Amygdala (tissue), 56 donors: Measurements from ENCODE around the gene HSPB7.
"Not testable (repeated sequence)": the region's sequence is repeated elsewhere in the genome, so short reads cannot be mapped to it uniquely, and the experiment has no call there.

Source experiments
- DNase-seq, 56 donors: peaks; one replicate each; lab custom pipeline; 2025; lab: John Stamatoyannopoulos, UW

Gene HSPB7

DNA sequence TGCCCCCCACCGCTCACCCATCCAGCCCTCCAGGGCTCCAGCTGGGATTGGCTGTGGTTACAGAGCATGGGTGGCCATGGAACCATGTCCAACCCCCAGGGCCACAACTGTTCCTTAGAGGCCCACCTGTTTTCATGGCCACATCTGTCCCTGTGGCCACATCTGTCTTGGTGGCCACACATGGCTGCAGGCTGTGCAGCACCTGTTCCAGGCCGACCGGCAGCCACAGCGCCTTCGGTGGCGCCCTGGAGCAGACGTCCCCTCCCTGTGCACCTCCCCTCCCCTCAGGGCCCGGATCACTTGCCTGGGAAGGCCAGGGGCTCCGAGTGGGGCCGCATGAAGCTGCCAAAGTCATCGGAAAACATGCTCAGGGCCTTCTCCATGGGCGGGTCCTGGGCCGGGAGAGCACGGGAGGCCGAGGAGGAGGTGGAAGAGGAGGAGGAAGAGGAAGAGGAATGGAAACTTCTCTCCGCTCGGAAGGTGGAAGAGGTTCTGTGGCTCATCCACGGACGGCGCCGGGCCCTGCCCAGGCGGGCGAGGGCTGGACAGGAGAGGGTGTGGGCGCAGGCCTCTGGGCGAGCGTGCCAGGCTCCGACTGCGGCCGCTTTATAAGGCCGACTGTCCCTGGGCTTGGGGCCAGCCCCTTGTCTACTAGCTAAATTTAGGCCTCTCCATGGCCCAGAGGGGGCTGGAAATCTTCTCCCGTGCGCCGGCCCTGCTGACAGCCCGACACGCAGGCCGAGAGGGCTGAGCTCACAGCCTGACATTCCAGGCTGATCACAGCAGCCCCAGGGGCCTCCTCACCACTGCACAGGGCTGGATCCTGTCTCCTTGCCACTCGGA lies at the start of gene HSPB7:
TSS of gene HSPB7 (minus strand) at position 583 of the 843 bp plus-strand sequence. CDS start at position 503, 80 bp downstream.
- DNase-seq: peak in 25 of 56 donors; percentile 1 to 70 (median 22)

DNA sequence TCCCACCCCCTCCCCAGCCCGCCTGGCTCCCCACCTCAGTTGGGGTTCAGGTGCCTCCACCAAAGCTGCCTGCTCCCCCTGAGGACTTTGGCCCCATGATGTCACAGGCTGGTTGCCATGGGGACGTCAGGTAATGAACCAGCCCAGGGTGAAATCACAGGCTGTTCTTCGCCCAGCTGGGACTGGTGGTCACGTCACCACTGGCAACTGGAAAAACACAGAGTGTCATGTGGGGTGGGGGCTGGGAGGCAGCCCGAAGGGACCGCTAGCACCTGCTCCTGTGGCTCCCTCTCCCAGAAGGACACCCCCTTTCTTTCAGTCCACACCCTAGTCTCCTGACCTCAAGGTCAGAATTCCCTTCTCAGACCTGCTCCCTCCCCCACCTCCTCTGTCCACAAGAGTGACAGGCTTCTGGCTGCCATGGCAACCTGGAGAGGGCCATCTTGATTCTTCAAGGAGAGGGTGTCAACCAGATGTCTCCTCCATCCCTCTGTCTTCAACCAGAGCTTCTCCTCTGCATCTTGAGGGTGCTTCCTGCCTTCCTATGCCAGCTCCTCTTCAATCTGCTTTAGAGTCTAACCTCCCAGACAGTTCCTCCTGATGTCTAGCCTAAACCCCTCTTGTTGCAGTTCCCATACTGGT lies 49.4 kb upstream of the HSPB7 start:
- DNase-seq: peak in 14 of 56 donors; percentile 15 to 72 (median 32)

DNA sequence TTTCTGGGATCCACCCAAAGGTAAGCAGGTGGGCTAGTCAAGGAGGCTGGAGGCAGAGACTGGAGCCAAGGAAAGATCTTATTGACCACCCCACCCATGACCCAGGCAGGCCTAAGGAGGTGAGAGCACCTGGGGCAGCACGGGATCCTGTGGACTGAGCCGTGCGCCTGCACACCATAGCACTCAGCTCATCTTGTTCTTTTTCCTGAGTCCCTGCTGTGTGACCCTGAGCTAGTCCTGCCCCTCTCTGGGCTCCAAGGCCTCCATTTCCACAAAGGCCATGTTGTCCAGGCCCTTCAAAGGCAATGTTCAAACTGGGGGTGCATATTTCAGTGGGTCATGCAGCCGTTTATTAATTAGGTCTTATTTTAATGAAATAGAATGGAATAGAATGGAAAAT lies 48.4 kb upstream of the HSPB7 start:
- DNase-seq: no peak

DNA sequence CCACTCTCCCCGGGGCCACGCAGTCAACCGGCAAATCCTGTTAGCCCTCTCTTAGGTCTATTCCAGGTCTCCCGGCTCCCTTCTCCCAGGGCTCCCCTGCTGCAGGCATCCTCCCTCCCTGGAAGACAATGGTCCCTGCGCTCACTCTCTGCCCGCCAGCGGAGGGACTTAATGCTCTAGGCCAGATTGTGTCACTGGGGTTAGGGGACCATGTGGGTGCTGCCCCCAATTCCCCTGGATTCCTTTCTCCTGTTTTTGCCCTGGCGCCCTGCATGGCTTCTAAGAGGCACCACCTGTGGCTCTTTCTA lies 47.4 kb upstream of the HSPB7 start:
- DNase-seq: no peak

DNA sequence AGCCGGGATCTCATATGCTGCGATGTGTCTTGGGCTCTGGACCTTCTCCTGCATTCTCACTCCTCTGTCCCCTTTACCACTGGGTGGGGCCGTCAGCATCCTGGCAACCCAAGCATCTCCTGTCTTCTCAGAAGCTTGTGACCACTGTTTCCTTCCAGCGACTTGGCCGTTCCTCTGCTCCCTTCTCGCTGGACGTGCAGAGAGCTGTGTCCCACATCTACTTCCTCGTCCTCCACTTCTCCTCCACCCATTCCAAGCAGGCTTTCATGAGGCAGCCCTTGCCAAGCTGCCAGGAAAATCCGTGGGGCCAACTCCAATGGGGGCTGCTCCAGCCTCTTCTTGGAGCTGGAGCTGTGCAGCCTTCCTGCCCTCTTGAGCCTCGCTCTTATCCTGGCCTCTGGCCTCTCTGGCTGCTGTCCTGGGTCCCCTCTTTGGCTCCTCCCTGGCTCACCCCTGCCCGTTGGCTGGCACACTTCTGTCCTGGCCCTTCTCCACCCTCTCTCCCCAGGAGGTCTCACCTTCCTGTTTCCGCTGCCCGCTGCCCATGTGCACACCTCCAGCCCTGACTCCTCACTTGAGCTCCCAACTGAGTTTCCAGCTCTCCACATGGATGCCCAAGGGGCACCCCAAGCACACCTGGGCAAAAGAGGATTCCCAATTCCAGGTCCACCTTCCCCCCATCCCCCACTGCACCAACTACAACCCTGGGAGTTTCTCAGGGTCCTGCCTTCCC lies 46.9 kb upstream of the HSPB7 start:
- DNase-seq: peak in 14 of 56 donors; percentile 9 to 62 (median 25)

DNA sequence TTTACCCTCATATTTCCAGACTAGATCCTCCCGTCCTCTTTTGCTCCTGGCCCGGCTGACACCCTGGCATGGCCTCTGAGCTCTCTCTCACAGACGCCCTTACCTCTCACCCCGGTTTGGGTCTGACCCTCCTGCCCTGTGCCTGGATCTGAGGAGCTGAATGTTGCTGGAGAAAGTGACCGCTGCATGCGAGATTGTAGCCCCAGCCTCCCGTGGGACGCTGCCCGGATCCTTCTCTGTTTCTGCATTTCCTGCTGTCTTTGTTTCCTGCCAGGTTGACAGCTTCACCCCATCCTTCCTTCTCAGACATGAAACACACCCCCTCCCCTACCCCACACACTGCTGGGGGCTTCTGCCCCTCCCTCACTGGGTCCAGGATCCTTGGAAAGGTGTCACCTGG lies 46.1 kb upstream of the HSPB7 start:
- DNase-seq: no peak

DNA sequence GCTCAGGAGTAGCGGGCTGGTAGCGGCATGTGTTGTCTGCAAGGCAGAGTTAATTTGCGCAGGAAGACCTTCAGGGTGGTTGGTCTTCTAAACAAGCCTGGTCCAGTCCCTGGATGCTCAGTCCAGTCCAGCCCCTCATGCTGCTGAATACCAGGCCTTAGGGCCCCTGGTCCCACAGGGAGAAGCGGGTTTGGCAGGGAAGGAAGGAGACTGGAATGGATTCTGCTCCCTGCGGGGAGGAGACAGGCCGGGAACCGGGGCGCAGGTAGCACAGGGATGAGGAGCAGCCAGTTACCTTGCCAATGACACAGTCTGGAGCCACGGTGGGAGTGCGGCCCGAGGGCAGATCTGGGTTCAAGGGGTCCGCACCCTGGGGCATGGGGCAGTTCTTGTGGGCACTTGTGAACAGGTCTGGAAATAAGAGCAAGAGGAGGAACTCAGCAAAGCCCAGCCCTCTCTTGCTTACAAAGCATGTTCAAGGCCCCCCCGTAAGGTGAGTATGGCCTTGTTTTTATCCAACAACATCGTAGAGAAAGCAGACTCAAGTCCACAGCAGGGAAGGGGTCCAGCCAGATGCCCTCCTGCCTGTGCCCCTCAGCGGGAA lies 45.5 kb upstream of the HSPB7 start:
- DNase-seq: no peak

DNA sequence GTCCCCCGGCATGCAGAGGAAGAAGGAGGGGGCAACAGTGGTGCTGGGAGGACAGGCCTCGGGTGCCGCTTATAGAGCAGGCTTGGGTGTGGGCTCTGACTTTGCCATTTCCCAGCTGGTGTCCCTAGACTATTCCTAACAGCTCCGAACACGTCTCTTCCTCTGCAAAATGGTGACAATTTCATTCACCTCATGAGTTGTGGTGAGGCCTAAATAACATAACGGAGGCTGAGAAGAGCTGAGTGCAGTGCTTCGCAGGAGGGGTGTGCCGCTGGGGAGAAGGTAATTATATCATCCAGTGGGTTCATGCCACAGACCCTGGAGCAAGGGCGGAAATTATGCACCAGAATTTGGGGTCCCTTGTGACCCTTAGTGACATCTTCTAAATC lies 44.8 kb upstream of the HSPB7 start:
- DNase-seq: not testable (repeated sequence)

DNA sequence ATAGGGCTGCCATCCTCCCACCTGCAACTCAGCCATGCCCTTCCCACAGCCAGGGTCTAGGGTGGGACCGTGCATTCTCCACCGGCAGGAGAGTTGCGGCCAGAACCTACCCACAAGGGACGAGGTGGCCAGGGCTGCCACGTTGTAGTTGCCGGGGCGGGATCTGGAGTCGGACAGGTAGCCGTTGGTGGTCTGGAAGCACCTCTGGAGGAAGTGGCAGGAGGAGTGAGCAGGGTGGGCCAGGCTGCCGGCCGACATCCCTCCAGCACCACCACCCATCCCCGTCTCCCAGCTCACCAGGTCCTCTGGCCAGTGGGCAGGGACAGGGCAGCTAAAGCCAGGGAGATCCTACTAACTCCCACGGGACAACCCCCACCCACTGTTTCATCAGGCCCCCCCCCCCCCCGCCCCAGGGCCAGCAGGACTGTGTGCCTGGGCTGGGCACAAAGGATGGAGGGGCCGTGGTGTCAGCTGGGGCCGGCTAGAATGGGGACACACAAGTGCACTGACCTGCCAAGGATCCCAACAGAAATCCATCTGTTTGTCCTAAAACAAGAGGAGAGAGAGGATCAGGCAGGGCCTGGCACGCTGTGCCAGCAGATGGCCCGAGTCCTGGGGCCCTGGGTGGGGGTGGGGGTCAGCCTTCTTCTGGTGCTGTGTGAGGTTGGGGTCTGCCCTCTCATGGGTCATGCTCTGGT lies 44.3 kb upstream of the HSPB7 start:
- DNase-seq: peak in 10 of 56 donors; percentile 8 to 41 (median 20)

DNA sequence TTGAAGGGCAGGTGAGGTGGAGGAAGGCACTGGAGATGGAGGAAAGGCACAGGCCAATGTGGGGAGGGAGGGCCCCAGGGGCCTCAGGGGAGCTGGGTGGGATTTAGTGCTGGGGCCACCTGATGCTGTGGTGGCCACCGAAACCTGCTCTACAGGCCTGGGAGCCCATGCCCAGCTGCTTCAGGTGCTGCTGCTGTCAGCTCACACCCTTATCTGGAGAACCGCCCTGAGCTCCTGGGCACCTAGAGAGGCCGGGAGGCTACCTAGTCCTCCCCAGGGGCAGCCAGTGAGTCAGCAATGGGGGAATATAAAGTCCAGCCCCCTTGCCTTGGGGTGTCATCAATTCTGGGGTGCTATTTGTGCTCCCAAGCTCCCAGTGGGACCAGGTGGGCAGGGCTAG lies 43.4 kb upstream of the HSPB7 start:
- DNase-seq: no peak

DNA sequence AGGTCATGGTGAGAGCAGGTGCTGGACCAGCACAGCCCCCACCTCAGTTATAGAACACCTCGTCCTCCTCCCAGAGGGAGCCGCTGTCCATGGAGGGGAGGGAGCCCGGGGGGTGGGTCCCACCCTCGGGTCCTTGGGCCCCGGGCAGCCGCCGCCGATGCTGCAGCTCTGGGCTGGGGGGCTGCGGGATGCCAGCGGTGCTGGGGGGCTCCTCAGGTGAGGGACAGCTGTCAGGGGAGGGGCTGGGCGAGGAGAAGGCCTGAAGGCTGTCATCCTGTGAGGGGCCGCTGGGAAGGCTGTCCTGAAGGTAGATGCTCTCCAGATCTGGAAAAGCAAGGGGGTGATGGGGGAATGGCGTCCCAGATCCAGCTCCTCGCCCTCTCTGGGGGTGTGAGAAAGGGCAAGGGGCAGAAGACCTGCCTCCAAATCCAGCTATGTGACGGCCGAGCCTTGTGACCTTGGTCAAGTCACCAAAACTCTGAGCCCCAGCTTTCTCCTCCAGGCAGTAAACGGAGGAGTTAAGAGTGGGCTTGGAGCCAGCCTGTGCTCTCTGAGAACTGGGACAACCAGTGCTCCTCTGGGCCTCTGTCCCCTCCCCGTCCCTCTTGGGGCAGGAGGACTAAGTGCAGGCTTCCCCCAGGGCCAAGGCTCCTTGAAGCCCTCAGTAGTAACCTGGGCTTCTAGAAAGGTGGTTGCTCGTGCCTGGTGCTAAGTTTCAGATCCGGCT lies 40.7 kb upstream of the HSPB7 start:
- not testable (repeated sequence) for DNase-seq

DNA sequence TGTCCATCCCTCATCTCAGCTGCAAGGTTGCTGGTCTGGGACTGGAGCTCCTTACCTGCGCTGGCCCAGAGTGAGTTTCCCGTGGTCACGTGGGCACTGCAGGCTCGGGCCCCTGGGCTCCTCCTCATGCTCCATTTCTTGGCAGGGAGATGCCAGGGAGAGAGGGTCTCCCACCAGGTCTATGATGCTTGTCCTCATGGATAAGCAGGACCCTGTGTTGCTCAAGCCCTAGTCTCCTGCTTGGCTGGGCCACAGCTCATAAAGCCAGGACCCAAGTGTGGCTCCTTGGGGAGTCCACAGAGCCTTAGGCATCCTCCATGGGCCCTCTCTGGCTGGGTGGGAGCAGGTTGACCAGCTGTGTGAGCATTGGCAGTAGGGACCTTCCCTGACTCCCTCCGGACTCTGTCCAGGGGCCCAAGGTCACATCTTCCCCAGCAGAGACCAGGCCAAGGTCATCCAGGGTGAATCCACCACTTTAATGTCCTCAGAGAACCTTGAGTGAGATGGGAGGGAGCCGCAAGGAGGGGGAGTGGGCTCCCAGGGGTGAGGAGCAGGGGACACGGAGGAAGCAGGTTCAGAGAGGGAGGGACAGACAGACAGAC lies 39.6 kb upstream of the HSPB7 start:
- not testable (repeated sequence) for DNase-seq

DNA sequence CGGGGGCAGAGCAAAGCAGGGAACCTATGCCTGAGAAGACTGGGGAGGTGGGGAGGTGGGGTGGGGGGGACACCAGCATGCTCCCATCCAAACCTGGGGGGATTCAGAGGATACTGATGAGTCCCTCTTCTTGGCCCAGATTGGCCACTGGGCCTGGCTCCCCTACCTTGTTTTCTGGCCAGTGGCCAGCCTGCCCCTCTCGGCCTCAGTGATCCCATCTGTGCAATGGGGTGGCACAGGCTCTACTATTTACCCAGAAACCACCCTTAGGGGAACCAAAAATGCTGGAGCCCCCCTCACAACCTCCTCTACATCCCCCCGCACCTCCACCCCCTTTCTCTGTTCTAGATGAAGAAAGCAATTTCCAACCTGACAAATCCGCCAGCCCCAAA lies 38.7 kb upstream of the HSPB7 start:
- DNase-seq: not testable (repeated sequence)

DNA sequence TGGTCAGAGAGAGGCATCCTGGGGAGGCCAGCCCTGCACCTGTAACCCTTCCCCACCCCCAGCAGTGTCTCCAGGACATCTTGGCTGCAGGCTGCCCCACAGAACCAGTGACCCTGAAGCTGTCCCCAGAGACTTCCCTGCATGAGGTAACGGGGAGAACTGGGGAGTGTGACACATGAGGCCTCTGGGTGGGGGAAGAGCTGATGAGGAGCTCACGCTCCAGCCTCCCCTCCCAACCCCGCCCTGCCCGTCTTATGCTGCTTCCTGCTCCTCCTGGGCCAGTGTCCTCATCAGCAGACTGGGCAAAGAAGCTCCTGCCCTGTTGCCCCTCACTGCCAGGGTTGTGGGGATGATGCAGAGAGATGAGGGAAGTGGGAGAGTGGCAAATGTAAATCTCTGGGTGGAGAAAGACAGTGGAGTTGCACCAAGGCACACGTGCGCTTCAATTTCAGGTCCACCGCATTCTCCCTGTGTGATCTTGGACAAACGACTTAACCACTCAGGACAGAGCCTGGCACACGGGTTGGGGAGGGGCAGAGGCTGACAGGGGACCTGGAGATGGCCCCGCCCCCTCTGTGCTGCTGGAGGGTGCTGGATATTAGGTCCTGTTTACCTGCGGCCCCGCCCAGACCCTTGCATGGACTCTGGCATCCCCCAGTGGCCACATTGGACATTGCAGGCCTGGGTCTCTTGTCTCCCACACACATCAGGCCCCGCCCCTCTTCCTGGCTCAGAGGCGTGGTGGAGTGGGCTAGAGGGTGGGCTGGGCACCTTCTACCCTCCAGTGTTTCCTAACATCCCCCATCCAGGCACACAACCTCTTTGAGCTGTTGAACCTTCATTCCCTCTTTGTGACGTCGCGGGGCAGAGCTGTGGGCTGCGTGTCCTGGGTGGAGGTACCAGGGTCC lies 38.0 kb upstream of the HSPB7 start:
- DNase-seq: peak in 44 of 56 donors; percentile 12 to 82 (median 48)

DNA sequence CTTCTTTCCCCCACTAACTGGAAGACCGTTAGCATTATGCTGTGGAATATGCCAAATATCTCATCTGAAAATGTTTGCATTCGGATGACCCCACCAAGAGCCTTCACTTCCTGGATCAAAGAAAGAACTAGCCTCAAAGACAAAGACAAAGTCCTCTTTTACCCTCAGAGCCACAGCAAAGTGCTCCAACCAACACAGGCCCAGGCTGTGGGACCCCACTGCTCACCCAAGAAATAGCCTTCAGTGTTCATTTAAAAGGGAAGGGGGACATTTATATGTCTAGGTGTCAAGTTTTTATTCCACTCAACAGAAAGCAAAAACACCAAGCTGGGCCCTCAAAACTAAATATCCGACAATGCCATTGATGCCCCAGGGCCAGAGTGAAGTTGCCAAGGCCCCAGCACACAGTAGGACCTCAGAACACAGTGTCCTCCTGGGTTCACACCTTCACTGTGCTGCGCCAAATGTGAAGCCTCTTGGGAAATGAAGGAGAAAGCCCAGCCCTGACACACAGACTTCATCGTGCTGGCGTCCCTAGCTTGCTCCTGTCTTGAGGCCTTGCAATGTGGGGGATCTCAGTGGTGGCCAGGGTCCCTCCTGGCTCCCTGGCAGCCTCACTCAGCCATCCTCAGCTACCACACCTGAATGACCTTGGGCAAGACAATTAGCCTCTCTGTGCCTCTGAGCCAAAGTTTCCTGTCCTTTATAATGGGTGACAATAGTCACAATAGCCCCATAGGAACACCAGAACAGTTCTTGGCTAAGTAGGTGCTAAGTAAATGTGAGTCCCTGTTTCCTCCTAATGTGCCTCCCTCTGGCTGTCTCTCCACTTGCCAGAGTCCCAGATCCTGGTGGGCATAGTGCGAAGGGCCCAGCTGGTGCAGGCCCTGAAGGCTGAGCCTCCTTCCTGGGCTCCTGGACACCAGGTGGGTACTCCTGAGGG lies 37.0 kb upstream of the HSPB7 start:
- no peak for DNase-seq

DNA sequence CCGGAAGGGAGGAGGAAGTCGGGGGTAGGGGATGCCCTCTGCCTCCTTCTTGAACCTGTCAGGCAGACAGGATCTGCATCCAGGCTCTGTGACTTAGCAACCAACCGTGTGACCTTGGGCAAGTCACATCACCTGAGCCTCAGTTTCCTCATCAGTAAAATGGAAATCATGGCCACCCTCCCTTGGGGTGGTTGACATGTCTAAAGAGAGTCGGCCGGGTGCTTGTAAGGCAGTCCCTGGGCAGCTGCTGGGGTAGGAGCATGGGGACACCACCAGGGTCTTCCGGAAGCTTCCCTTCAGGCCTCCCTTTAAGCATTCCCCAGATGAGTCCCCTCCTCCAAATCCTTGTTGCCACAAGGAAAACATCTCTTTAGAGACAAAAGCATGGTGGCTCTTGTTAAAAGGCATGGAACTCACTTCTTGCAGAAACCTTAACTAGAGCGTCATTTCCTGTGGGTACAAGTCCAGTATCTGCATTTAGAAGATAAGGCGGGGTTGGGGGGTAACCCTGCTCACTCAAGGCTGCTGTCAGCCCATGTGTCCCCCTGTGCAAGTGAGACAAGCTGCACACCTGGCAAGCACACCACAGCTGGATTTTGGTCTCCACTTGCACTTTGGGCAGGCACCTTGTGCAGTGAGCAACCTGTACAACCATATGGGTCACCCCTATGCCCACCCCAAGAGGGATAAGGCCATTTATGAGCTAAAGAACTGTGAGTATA lies 36.1 kb upstream of the HSPB7 start:
- no peak for DNase-seq
